ENCODE data around the gene ACVR2A.

The ACVR2A gene

GRCh38 chr2:147844697-147845410, at the start of gene ACVR2A:
ACVR2A (plus strand) TSS chr2:147845029; CDS start chr2:147845153, 124 bp downstream.
- peak; percentile 82 for DNase-seq

DNA sequence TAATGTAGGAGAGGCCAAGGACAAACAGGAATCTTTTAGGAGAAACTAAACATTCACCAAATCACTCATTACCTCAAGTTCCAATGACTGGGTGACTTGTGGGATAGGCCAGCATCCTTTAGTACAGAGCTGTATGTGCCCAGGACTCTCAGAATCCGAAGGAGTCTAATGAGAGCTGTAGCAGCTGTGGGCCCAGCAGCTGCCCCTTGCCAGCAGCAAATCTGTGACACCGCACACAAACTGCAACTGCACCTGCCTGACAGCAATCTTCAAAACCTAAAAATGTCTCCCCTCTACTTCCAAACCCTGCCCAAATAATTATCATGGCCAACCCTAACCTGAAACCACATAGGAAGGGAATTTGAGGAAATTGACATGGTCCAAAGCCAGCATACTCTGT, 44.5 kb upstream of the ACVR2A start:
- no peak for DNase-seq

DNA sequence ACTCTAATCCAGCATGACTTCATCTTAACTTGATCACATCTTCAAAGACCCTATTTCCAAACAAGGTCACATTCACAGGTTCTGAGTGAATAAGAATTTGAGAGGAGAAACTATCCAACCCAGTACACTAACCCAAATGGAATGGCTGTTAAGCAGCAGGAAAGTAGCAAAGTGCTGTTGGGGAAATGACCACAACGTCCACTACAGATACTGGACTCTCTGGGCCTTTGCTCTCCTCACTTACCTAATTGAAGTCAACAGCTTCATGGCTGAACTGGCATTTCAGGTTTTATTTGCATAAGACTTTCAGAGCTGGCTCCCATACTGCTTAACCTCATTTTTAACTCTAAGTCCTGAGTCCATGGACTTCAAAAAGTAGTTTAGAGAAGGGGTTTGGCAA, 38.0 kb upstream of the ACVR2A start:
- no peak for DNase-seq

- no peak for DNase-seq
Observed at GRCh38 chr2:147808520-147808919, 36.3 kb upstream of the ACVR2A start.

DNA sequence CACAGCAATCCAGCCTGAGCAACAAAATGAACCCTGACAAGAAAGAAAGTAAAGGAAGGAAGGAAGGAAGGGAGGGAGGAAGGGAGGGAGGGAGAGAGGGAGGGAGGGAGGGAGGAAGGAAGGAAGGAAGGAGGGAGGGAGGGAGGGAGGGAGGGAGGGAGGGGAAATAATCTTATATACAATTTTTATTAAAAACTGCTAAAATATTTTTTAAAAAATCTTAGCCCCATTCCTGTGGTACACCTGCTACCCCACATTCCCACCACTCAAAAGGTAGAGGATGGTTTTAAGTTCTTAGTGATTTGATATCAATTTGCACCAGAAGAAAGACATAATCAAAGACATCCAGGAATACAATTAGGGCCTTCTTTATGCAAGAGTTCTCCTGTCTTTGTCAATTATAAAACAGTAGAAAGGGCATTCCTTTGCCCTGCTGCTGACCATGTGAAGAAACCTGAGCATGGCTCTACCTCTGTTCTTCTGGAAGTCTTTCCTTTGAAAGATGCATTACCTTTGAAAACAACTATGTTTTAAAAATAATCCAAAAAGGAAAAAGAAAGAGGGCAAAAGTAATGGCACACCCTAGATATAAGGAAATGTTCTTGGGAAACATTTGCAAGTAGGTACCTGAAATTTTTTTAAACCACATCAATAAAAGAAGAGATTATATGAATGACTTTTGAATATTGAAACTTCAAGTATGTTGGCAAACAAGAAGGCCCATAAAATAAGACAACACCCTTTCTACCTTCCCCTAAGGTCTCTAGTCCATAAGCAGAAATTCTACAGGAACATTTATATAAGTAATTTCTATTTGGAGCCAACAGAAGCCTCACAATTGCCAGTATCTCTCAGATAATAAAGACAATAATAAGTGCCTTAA, 33.7 kb upstream of the ACVR2A start:
- DNase-seq, result no peak

DNA sequence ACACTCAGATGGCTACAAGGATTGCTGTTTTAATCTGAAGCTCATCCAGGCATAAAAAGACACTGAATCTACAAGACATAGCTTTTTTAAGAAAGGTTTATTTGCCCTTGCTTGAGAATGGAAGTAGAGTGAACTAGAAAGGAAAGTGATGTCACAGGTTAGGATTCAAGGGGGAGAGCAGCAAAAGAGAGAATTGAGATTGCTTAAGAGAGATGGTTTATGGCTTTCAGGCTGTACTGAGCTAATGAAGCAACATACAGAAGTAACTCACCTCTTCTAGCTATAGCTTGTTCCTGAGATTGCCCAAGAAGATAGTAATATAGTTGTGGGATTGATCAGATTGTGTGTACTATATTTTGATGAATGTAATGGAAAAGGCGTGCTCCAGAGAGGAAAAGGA, 26.1 kb upstream of the ACVR2A start:
- DNase-seq, result no peak

DNA sequence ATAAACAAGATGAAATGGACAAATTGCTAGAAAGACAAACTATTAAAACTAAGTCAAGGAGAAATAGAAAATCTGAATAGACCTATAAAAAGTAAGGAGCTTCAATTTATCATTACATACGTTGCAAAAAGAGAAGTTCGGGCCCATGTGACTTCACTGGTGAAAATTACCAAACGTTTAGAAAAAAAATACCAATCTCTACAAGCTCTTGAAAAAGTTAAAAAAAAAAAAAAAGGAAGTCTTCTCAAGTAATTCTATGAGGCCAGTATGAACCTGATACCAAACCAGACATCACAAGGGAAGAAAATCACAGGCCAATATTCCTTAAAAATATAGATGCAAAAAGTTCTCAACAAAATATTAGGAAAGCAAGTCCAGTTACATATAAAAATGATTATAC, 20.2 kb upstream of the ACVR2A start:
- DNase-seq, result no peak

DNA sequence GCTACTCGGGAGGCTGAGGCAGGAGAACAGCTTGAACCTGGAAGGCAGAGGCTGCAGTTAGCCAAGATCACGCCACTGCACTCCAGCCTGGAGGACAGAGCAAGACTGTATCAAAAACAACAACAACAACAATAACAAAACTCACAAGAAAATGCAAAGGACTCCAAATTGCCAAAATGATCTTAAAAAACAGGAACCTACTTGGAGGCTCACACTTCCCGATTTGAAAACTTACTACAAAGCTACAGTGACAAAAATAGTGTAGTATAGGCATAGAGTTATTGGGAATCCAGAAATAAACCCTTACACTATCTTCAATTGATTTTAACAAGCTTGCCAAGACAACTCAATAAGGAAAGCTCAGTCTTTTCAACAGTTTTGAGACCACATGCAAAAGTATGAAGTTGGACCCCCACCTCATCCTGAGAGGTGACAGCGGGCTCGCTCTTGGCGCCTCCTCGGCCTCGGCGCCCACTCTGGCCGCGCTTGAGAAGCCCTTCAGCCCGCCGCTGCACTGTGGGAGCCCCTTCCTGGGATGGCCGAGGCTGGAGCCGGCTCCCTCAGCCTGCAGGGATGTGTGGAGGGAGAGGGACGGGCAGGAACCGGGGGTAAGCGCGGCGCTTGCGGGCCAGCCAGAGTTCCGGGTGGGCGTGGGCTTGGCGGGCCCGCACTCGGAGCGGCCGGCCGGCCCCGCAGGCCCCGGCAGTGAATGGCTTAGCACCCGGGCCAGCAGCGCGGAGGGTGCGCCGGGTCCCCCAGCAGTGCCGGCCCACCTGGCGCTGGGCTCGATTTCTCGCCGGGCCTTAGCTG, 18.3 kb upstream of the ACVR2A start:
- no peak for DNase-seq

- no peak for DNase-seq
Observed at GRCh38 chr2:147827088-147827375, 17.8 kb upstream of the ACVR2A start.

DNA sequence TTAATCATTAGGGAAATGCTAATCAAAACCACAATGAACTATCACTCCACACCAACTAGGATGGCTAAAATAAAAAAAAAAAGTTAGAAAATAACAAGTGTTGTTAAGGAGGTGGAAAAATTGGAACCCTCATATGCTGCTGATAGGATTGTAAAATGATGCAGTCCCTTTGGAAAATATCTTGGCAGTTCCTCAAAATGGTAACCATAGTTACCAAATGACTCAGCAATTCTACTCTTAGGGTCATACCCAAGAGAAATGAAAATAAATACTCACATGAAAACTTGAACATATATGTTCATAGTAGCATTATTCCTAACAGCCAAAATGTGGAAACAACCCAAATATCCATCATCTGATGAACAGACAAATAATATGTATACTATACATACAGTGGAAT, 15.7 kb upstream of the ACVR2A start:
- DNase-seq, result no peak

- peak; percentile 46 for DNase-seq
Observed at GRCh38 chr2:147836099-147836498, 8.7 kb upstream of the ACVR2A start.

- DNase-seq, result no peak
Observed at GRCh38 chr2:147843391-147843863, 1.4 kb upstream of the ACVR2A start.

DNA sequence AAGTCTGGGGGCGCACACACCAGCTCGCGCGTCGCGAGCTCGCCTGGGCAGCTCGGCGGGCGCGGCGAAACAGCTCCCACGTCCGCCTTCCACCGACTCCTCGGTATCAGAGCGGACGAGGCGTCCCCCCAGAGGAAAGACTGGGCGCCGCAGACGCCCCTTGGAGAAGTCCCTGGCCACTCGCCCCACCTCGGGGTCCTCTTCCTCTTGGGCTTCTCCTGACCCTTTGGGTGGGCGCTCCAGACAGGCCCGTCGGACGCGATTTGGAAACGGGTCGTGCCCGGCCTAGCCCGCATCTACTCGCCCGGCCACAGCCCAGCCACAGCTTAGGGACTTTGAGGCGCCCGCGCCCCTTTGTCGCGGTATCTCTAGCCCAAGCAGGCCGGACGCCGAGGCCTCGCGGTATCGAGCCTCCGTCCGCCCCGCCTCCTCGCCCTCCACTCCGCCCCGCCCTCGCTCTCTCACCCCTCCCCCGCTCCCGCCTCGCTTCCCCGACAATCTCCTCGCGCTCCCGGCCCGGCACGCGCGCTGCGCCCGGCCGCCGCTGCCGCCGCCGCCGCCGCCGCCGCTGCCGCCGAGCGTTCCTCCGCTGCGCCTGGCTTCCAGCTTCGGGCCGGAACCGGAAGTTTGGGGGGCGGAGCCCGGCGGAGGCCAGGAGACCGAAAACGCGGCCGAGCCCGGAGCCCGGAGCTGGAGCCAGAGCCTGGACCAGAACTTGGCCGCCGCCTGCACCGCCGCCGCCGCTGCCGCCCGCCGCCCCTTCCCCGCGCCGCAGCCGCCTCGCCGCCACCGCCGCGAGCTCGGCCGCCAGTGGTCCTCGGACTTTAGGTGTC, 749 bp upstream of the ACVR2A start:
- peak; percentile 97 for DNase-seq

- DNase-seq, result peak; percentile 32
Observed at GRCh38 chr2:147845411-147845971, 662 bp downstream of the ACVR2A start.

- DNase-seq, result peak; percentile 49
Observed at GRCh38 chr2:147846412-147847081, 1.7 kb downstream of the ACVR2A start.

DNA sequence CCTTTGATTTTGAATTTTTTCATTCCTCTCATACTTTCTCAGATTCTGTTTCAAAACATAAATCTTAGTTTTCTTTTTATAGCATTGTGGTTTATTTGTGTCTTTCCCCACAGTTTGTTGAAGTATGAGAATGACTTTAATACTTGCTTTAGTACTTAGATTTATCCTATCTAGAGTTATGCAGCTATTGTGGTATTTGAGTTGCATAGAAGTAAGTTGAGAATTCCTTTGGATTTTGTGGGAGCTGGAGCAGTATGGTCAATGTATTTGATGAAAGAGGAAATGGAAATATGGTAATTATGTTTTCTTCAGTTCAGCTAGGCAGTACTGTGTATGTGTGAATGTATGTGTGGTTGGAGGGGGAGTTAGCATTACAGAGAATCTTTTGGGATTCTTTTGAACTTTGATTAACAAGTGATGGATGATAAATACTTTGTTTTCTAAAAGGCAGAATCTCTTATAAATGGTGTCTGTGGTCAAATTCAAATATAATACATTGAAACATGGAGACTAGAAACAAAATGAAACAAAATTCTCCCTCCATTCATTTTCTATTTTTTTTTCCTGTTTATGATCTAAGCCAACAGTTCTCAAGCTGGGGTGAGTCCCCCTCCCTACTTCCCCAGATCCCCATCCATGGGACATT, 3.0 kb downstream of the ACVR2A start:
- DNase-seq, result no peak

- no peak for DNase-seq
Observed at GRCh38 chr2:147850838-147851237, 6.0 kb downstream of the ACVR2A start.

DNA sequence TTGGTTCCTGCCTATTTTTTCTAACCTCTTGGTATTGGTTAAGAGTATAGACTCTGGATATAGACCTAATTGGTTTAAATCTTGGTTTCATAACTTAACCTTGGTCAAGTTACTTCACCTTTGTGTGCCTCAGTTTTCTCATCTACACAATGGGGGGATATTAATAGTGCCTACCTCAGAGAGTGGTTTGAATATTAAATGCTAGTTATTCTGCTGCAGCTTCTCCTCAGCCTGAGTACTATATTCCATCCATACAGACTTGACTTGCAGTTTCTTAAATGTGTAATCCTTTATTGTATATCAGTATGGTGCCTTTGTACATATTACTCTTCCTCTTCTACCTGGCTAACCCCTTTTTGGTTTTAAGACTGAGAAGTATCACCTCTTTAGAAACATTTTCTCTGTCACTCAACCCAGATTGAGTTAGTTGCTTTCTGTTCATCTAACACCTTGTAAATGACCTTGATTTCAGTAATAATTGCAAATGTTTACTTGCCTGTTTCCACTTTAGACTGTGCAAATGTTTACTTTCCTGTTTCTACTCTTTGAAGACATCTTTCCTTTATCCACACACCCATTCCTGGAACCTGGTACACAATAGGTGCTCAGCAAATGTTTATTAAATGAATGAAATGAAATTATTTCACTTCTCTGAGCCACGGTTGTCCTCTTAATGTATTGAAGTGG, 6.6 kb downstream of the ACVR2A start:
- no peak for DNase-seq

GRCh38 chr2:147854557-147855134, 9.8 kb downstream of the ACVR2A start:
- DNase-seq, result no peak

DNA sequence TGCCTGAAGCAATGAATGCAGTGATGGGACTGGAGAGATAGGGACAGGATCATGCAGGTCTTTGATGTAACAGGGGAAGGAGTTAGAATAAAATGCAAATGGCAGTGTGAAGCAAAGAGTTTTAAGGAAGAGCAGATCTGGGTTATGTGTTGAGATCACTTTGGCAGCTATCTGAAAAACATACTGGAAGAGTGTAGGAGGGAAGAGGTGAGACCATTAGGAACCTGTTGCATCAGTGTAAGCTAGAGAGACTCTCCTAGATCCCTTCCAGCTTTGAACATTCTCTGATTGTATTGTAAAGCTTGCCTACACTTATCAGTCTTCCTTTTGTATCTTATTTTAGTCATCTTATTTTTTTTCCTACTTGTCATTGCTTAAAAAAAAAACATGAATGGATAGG, 10.5 kb downstream of the ACVR2A start:
- DNase-seq, result peak; percentile 27
